Activated CD8-positive, alpha-beta memory T cell treated with anti-CD3 and anti-CD28 coated beads, Interleukin-2, amount 50 U/mL, for 1 hour (primary cell): ENCODE data around the gene FBXO2.
"Not testable (repeated sequence)": the region's sequence is repeated elsewhere in the genome, so short reads cannot be mapped to it uniquely, and the experiment has no call there.

Experiments
- DNase-seq: peaks from one replicate; pipeline ENCODE4 v3.0.0-alpha.2; 2020; ENCODE audit errors: extremely low read depth

FBXO2 gene

DNA sequence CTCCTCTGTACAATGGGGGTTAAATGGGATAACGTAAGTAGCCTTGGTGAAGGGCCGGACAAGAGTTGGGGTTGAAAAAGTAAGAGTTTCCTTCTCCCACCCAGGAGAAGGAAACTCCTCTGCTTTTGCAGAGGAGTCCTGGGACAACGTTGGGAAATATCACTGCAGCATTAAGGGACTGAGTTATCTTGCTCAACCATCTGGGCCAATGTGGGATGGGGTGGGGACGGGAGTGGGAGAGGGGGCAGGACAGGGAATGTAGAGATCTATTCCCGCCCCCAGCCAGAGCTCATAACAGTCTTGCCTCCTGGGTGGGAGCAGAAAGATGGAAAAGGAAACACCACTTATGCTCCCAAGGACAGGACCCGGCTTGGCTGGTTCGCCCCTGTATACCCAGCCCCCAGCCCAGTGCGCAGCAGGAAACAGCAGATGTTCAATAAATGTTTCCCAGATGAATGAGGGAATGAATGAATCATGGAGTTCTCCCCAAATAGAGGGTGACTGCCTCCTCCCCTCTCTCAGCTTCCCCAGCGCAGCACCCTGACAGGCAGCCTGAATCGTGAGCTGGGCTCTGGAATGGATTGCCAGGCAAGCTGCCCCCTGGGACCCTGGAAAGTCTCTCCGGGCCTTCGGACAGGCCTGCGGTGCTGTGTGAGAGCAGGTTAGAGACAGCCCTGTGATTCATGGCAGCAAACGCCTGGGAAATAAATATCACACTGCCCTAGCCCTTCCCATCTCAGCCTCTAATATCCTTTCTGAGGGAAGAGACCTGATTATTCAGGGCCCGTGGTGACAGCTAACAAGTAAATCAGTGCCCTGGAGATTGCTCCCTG is 24.8 kb downstream of the FBXO2 start:
- no peak for DNase-seq

DNA sequence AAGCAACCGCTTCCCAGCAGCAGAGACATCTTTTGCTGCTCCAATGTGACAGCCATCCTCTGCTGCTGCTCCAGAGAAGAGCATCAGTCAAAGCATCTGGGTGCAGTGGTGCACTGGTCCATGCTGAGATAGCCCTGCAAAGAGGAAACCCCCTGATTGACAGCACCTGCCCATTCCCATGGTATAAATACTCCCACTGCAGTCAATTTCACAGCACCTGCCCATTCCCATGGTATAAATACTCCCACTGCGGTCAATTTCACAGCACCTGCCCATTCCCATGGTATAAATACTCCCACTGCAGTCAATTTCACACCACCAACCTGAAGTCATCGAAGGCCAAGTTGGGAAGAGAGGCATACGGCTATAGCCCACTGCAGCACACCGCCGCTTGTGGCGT is 25.5 kb downstream of the FBXO2 start:
- DNase-seq = no peak

DNA sequence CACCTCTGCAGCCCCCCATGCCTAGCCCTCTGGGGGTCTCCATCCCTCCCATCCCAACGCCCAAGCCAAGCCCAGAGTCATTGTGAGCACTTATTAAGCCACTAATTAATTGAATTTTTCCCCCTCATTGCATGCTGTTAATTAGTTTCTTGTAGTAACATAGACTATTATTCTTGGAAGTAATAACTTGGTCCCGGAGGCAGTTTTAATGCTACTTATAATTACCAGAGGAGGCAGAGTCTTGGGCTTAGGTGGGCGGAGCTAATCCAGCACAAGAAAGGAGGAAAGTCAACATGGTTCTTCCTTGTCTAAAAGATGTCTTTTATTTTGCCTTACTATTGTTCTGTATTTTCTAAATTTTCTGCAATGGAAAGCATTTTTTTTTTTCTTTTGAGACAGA is 27.7 kb downstream of the FBXO2 start:
- no peak for DNase-seq

GRCh38 chr1:11623702-11624101 is 30.5 kb downstream of the FBXO2 start:
- DNase-seq = no peak

DNA sequence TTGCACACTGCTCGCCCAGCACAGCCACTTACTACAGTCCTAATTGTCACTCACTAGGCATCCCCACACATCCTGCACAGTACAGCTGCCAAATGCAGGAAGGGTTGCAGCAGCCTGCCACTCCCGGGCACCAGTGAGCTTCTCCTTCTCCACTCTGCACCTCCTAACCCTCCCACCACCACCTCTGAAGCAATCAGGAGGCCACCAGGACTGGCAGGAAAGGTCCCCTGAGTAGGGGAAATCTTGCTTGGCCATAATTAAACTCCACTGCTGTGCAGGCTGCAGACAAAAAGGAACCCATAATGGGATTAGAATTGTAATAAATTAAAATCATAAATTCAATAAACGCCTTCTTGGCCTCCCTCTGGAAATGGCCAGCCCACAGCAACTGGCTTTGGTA is 31.8 kb downstream of the FBXO2 start:
- no peak for DNase-seq

- no peak for DNase-seq
Measured at GRCh38 chr1:11620924-11621323, 33.3 kb downstream of the FBXO2 start.

DNA sequence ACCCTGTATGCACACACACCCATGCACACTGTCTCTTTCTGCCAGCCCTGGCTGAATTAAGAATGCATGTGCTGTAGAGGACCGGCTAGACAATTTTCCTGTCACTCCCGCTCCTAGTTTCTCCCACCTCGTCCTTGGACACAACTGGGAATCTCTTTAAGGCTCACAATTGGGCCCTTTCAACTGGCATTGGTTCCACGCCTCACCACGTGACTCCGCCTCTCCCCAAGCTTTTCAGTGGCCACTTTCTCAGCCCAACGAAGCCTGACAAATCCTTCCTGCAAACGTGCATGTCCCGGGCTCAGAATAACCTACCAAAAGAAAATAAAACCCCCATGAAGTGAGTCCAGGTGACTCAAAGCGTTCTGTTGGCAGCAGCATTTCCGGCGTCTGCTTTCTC is 33.8 kb downstream of the FBXO2 start:
- no peak for DNase-seq

DNA sequence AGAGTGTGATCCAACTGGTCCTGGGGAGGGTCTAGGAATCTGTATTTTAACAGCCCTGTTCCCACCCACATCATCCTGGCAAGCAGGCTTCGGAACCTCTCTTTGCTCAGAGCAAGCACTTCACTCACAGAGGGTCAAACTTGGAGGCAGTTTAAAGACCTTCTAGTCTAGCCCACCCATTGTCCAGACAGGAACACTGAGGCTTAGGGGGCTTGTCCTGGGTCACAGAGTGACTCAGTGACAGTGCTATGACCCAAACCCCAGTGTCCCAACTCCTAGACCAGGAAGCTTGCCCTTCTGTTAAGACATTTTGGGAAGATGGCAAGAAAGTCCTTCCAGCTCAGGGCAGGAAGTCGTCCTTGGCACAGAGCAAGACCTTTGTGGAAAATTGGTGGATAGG is 36.5 kb downstream of the FBXO2 start:
- no peak for DNase-seq

DNA sequence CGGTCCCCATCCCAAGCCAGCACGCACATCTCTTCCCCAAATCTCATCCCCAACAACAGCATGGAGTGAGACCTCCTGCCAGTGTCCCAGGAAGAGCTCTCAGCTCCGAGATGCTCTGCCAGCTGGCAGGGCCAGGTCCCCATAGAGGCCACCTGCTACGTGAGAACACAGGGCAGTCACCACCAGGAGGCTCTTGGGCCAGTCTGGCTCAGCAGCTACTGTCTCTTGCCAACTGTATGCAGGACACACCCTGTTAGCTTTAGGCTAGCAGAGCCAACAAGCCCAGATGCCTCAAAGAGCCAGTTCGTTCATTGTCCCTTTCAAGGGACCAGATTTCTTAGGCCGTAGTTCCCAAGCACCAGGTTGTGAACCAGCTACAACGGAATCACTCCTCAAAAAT is 36.9 kb downstream of the FBXO2 start:
- DNase-seq = no peak

- DNase-seq = no peak
Measured at GRCh38 chr1:11616766-11617165, 37.5 kb downstream of the FBXO2 start.

DNA sequence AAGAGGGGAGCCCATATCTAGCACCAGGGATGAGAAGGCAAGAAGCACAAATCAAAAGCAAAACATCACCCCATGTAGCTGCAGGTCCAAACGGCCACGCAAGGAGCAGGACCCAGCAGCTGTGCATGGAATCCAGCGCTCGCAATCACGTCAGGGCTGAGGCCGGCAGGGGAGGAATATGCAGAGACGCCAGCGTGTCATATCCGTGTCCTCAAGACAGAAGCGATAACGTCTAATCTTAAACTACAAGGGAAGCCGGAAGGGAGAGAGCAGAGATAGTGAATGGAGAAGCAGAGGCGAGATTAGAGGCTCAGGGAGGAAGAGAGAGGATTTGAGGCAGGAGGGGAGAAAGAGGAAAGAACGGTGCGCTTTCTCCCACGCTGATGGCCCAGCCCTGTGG is 39.1 kb downstream of the FBXO2 start:
- DNase-seq = no peak

GRCh38 chr1:11613347-11613746 is 40.9 kb downstream of the FBXO2 start:
- DNase-seq = no peak

DNA sequence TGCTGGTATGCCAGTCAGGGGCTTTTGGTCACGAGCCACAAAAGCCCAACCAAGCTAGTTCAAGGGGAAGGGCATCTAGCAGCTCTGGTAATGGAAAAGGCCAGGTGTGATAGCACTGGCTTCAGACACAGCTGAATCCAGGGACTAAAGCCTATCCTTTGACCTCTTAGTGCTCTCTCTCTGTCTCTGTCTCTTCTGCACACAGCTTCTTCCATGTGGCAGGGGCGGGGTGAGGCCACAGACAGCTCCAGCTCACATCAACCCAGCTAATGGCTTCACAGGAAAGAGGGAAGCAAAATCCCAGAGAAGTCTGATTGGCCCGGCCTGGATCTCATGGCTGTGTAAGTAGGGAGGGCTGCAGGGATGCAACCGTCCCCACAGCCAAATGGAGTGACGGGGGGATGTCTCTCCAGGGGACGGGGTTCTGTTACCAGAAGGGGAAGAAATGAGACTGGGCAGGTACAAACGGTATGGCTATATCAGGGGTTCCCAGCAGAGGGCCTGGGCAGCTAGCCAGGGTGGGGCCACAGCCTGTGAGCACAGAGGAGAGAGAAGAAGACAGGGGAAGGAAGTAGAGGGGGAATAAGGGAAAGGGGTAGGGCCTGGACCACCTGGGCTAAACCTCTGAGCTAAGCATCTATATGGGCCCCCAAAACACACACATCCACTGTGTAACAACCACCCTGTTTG is 42.4 kb downstream of the FBXO2 start:
- DNase-seq = no peak

GRCh38 chr1:11610629-11611180 is 43.5 kb downstream of the FBXO2 start:
- DNase-seq = no peak

GRCh38 chr1:11609378-11609777 is 44.9 kb downstream of the FBXO2 start:
- not testable (repeated sequence) for DNase-seq

DNA sequence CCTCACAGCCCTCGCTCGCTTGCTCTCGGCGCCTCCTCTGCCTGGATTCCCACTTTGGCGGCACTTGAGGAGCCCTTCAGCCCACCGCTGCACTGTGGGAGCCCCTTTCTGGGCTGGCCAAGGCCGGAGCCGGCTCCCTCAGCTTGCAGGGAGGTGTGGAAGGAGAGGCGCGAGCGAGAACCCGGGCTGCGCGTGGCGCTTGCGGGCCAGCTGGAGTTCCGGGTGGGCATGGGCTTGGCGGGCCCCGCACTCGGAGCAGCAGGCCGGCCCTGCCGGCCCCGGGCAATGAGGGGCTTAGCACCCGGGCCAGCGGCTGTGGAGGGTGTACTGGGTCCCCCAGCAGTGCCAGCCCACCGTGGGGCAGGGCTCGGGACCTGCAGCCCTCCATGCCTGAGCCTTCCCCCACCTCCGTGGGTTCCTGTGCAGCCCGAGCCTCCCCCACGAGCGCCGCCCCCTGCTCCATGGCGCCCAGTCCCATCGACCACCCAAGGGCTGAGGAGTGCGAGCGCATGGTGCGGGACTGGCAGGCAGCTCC is 45.6 kb downstream of the FBXO2 start:
- not testable (repeated sequence) for DNase-seq

DNA sequence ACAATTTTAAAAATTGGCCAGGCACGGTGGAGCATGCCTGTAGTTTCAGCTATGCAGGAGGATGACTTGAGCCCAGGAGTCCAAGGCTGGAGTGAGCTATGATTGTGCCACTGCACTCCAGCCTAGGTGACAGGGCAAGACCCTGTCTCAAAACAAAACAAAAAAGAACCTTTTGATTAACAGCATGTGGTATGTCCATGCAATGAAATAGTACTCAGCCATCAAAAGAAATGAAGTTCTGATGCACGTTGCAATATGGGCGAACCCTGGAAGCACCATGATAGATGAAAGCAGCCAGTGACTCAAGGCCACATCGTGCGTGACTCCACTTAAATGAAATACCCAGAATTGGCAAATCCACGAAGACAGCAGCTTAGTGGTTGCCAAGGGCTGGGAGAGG is 47.5 kb downstream of the FBXO2 start:
- DNase-seq = no peak

- DNase-seq = no peak
Measured at GRCh38 chr1:11602981-11603380, 51.2 kb downstream of the FBXO2 start.

- no peak for DNase-seq
Measured at GRCh38 chr1:11602424-11602823, 51.8 kb downstream of the FBXO2 start.

- no peak for DNase-seq
Measured at GRCh38 chr1:11600836-11601235, 53.4 kb downstream of the FBXO2 start.

GRCh38 chr1:11599891-11600576 is 54.2 kb downstream of the FBXO2 start:
- DNase-seq = no peak

DNA sequence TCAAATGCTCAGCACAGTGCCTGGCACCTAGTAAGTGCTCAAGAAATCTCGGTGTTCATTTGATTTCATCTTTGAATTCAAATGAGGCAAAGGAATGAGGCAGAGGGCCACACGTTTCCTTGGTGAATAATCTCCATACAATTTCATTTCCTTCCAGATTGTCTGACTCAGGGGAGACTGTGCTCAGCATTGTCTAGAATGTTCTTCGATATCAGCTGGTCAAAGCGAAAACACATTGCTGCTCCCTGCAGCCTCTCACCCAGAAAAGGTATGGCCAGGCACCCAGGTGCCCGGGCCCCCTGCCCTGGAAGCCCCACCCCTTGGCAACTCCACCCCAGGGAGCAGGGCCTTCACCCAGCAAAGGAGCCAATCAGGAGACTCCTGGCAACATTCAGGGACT is 55.8 kb downstream of the FBXO2 start:
- DNase-seq = no peak
